Fibroblast of lung (primary cell): ENCODE measurements around the gene BMERB1. TPM values are rescaled to one million over a fixed set of nuclear protein-coding genes. Genes with fewer than 3 reads are reported as not detected.
"Not testable (repeated sequence)": the region's sequence is repeated elsewhere in the genome, so short reads cannot be mapped to it uniquely, and the experiment has no call there.

Experiments used
- DNase-seq, 2 donors: peaks; one replicate each; pipeline versions ENCODE4 v3.0.0 to v3.0.0-alpha.2; 2010; ENCODE audit warnings: low read depth in 2 of 2
- H2AFZ ChIP-seq: 2 replicates; pipeline ENCODE4 v1.5.1; 2012; ENCODE audit warnings: low read length, control low read depth, inconsistent platforms
- H3K27ac ChIP-seq: 2 replicates; pipeline ENCODE4 v1.5.1; 2011; ENCODE audit warnings: low read length, control low read depth; ENCODE audit not compliant: insufficient read depth
- H3K27me3 ChIP-seq: 2 replicates; pipeline ENCODE4 v1.5.1; 2011; ENCODE audit warnings: mild to moderate bottlenecking, low read length; ENCODE audit not compliant: control insufficient read depth, insufficient read depth
- H3K36me3 ChIP-seq: 2 replicates; pipeline ENCODE4 v1.5.1; 2011; ENCODE audit warnings: low read length; ENCODE audit not compliant: control insufficient read depth, insufficient read depth
- H3K4me1 ChIP-seq: 2 replicates; pipeline ENCODE4 v1.5.1; 2011; ENCODE audit warnings: low read length; ENCODE audit not compliant: control insufficient read depth, insufficient read depth; ENCODE audit errors: extremely low read depth
- H3K4me2 ChIP-seq: 2 replicates; pipeline ENCODE4 v1.5.1; 2011; ENCODE audit warnings: low read length, control low read depth; ENCODE audit not compliant: insufficient read depth; ENCODE audit errors: extremely low read depth
- H3K4me3 ChIP-seq, 4 experiments: fragments of 200-600 bp in 1 of 4; sonication (generic) in 1 of 4; replicated peaks in 1 of 4; 2 replicates each; pipeline ENCODE4 v1.5.1; 2011 to 2016; ENCODE audit warnings: low read length in 4 of 4, low read depth in 3 of 4, mild to moderate bottlenecking in 3 of 4, control low read depth in 2 of 4, inconsistent platforms in 1 of 4, mixed read lengths in 1 of 4; ENCODE audit not compliant: insufficient read depth in 1 of 4; ENCODE audit errors: control extremely low read depth in 1 of 4
- H3K79me2 ChIP-seq: 2 replicates; pipeline ENCODE4 v1.5.1; 2012; ENCODE audit warnings: mild to moderate bottlenecking, low read length, inconsistent platforms; ENCODE audit not compliant: control insufficient read depth, insufficient read depth
- H3K9ac ChIP-seq: 2 replicates; pipeline ENCODE4 v1.5.1; 2011; ENCODE audit warnings: mild to moderate bottlenecking, low read length, control low read depth; ENCODE audit not compliant: insufficient read depth
- H3K9me3 ChIP-seq: 2 replicates; pipeline ENCODE4 v1.5.1; 2012; ENCODE audit warnings: low read depth, low read length; ENCODE audit not compliant: control insufficient read depth, insufficient read depth
- H4K20me1 ChIP-seq: 2 replicates; pipeline ENCODE4 v1.5.1; 2011; ENCODE audit warnings: low read length; ENCODE audit not compliant: control insufficient read depth, insufficient read depth; ENCODE audit errors: extremely low read depth
- CTCF ChIP-seq, 2 donors: IDR thresholded peaks in 1 of 2; conservative IDR thresholded peaks in 1 of 2; 1 replicate in 1 of 2; 2 replicates in 1 of 2; pipeline ENCODE4 v1.5.1; 2011 to 2012; ENCODE audit warnings: low read length in 2 of 2, control low read depth in 1 of 2, inconsistent platforms in 1 of 2, low read depth in 1 of 2, mild to moderate bottlenecking in 1 of 2
- EZH2 ChIP-seq: IDR thresholded peaks from 2 replicates; pipeline ENCODE4 v1.5.1; 2012; ENCODE audit warnings: low read length, control low read depth, mild to moderate bottlenecking; ENCODE audit errors: missing control alignments
- polyA plus RNA-seq, 2 donors: library from polyadenylated mRNA; depleted of rRNA in 1 of 2; stranded (reverse) in 1 of 2; unstranded in 1 of 2; fragments of >200 nt; gene quantifications; 2 replicates each; pipeline ENCODE4 v1.2.1, GENCODE V29; 2011 to 2012; ENCODE audit warnings: missing spikeins in 1 of 2
- total RNA-seq: library from RNA; depleted of rRNA; stranded (reverse); fragments of >200 nt; gene quantifications from 2 replicates; pipeline ENCODE4 v1.2.1, GENCODE V29; 2014

Gene BMERB1
- total and polyA plus RNA-seq, 2 donors (not counting 1 experiment from before 2014, with no cell fraction given) = 39.1 to 46.0 TPM

DNA sequence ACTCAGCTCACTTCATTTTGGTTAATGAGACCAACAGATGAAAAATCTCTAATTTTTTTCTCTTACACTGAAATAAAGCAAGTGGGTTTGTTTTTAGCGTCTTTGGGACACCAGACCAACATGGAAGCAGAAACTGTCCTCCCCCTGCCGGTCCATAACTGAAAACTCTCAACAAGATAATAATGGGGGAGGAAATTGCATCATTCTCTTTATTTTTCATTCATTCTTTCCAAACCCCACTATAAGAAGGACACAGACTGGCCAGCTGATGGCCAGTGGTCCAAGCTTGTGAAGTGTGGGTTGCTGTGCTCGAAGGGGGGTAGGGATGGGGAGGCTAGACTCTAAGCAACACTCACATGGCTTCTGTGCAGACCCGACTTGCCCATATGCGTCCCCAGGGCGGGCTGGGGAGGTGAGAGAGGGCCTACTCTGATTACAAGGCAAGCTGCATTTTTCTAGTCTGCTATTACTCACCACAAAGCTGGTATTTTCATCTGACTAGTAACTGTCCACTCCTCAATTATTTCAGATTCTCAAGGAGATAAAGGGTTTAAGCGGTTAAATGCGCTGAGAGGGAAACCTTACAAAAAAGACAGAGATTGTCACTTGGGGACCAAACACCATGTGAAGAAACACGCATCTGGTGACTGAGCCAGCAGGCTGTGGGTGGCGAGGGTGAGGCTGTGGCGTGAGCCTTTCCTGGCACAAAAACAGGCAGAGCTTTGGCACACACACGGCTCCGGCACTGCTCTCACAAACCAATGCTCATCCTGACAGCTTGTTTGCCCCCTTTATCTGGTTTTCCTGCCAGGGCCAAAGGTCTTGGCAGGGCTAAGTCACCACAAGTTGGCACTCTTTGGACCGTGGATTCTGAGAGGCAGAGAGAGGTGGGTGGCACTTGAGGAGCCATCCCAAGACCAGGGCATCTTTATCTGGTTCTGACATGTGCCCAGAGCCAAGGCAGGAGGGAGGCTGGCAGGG is 170.4 kb downstream of the BMERB1 start:
- H3K27ac ChIP-seq = no peak overlapping the region
- H3K4me1 ChIP-seq = peaks cover 3% of the 10 kb centered on the region
- no peak for TF ChIP-seq EZH2
- no peak for TF ChIP-seq CTCF (conservative IDR thresholded peaks at IDR 0.05 in 1 of 2, IDR thresholded peaks at IDR 0.05 in 1 of 2; ENCODE audit: low read depth in 1 of 2, low read length in 2 of 2)

GRCh38 chr16:15605839-15606517 is 171.6 kb downstream of the BMERB1 start:
- Histone ChIP-seq H3K36me3 (peaks cover 7% of the 10 kb centered on the region), H3K9ac (no peak overlapping the region), H3K27me3 (no peaks in the 10 kb centered on the region), H2AFZ (no peak overlapping the region), H3K79me2 (no peaks in the 10 kb centered on the region), H4K20me1 (no peaks in the 10 kb centered on the region), H3K27ac (no peak overlapping the region), H3K9me3 (no peaks in the 10 kb centered on the region), H3K4me3 (no peak overlapping the region), H3K4me1 (peaks cover 3% of the 10 kb centered on the region), H3K4me2 (no peak overlapping the region)
- no peak for DNase-seq
- TF ChIP-seq EZH2 (no peak), CTCF (conservative IDR thresholded peaks at IDR 0.05 in 1 of 2, IDR thresholded peaks at IDR 0.05 in 1 of 2; ENCODE audit: low read depth in 1 of 2, low read length in 2 of 2) (no peak)

More for the DNA sequence above, 170.4 kb downstream of the BMERB1 start:
- peaks cover 8% of the 10 kb centered on the region for H3K36me3 ChIP-seq
- no peaks in the 10 kb centered on the region for H4K20me1 ChIP-seq
- H3K27me3 ChIP-seq = no peaks in the 10 kb centered on the region
- no peak overlapping the region for H3K4me3 ChIP-seq
- peak in 1 of 2 donors; percentile 47 for DNase-seq
- no peak overlapping the region for H3K4me2 ChIP-seq
- no peaks in the 10 kb centered on the region for H3K9me3 ChIP-seq
- no peaks in the 10 kb centered on the region for H3K79me2 ChIP-seq
- no peak overlapping the region for H2AFZ ChIP-seq
- H3K9ac ChIP-seq = no peak overlapping the region

GRCh38 chr16:15606518-15607220 is 172.3 kb downstream of the BMERB1 start:
- Histone ChIP-seq H2AFZ (no peak overlapping the region), H3K79me2 (no peaks in the 10 kb centered on the region), H3K4me3 (no peak overlapping the region), H3K9ac (no peak overlapping the region), H3K36me3 (peaks cover 6% of the 10 kb centered on the region), H4K20me1 (no peaks in the 10 kb centered on the region), H3K4me2 (no peak overlapping the region), H3K4me1 (peaks cover 3% of the 10 kb centered on the region), H3K9me3 (no peaks in the 10 kb centered on the region), H3K27me3 (no peaks in the 10 kb centered on the region), H3K27ac (no peak overlapping the region)
- DNase-seq = no peak
- TF ChIP-seq EZH2 (no peak), CTCF (conservative IDR thresholded peaks at IDR 0.05 in 1 of 2, IDR thresholded peaks at IDR 0.05 in 1 of 2; ENCODE audit: low read depth in 1 of 2, low read length in 2 of 2) (no peak)

GRCh38 chr16:15607221-15607699 is 172.9 kb downstream of the BMERB1 start:
- not testable (repeated sequence) for H2AFZ ChIP-seq, H3K9ac ChIP-seq, DNase-seq, H3K4me3 ChIP-seq, H3K27ac ChIP-seq, H4K20me1 ChIP-seq, H3K79me2 ChIP-seq, H3K36me3 ChIP-seq, H3K4me1 ChIP-seq, H3K9me3 ChIP-seq, H3K27me3 ChIP-seq
- H3K4me2 ChIP-seq = peak overlapping the region; percentile 3
